ENCODE measurements around the gene MYO1D.

GRCh38 chr17:32471652-32472051 lies 405.3 kb downstream of the MYO1D start:
- no peak for TF ChIP-seq EZH2 (IDR thresholded peaks at IDR 0.05)
- TF ChIP-seq CTCF (IDR thresholded peaks at IDR 0.05 in 2 of 3, conservative IDR thresholded peaks at IDR 0.05 in 1 of 3; ENCODE audit: borderline replicate concordance in 1 of 3, insufficient read depth in 1 of 3, low read depth in 2 of 3, low read length in 2 of 3), result no peak
- TF ChIP-seq EZH2phosphoT487 (IDR thresholded peaks at IDR 0.05; ENCODE audit: borderline replicate concordance), result no peak
- no peak for TF ChIP-seq POLR2A (IDR thresholded peaks at IDR 0.05; ENCODE audit: borderline replicate concordance, extremely low read depth, insufficient read depth, insufficient read length)
- TF ChIP-seq YY1 (IDR thresholded peaks at IDR 0.05; ENCODE audit: extremely low read depth, insufficient replicate concordance, low read depth, low read length), result no peak
- no peak for TF ChIP-seq JUND (IDR thresholded peaks at IDR 0.05)
- TF ChIP-seq CBX3 (IDR thresholded peaks at IDR 0.05; ENCODE audit: low read depth), result no peak
- no peak for TF ChIP-seq TCF7L2 (IDR thresholded peaks at IDR 0.05; ENCODE audit: borderline replicate concordance, extremely low read depth, insufficient read depth, insufficient read length)
- no peak for TF ChIP-seq POLR2AphosphoS5 (IDR thresholded peaks at IDR 0.05; ENCODE audit: low read depth, low read length)
- TF ChIP-seq ZNF274 (IDR thresholded peaks at IDR 0.05; ENCODE audit: low read depth, low read length), result no peak
- no peak for TF ChIP-seq MAX (IDR thresholded peaks at IDR 0.05)
- TF ChIP-seq SIN3A (IDR thresholded peaks at IDR 0.05; ENCODE audit: low read depth), result no peak

All from HCT116 (cell line).